H1 (cell line): Measurements from ENCODE around the gene OXNAD1. TPM values are rescaled to one million over a fixed set of nuclear protein-coding genes. Genes with fewer than 3 reads are reported as not detected.

Experiments
- CTCF ChIA-PET: fragments of 300-600 bp; sonication (Branson Sonifier 250); formaldehyde crosslinking; loops from one replicate; lab custom pipeline; 2021; ENCODE audit not compliant: partially characterized antibody; lab: Charles Lee
- POLR2A ChIA-PET: fragments of 300-600 bp; sonication (Branson Sonifier 250); formaldehyde crosslinking; loops from one replicate; lab custom pipeline; 2021; ENCODE audit warnings: inconsistent platforms; ENCODE audit not compliant: partially characterized antibody; lab: Charles Lee
- DNase-seq, 2 experiments: peaks; one replicate each; pipeline versions ENCODE4 v3.0.0 to v3.0.0-alpha.2; 2010 to 2022; ENCODE audit warnings: low spot score in 2 of 2, low read depth in 1 of 2, mixed read lengths in 1 of 2
- FAIRE-seq: peaks from 2 replicates; lab custom pipeline; 2011; peaks lifted over from hg19 to GRCh38; lab: Jason Lieb, UNC
- H2AFZ ChIP-seq: 2 replicates; pipeline ENCODE4 v1.8.1; 2012; ENCODE audit warnings: low read length, inconsistent platforms
- H2AK5ac ChIP-seq: 2 replicates; pipeline ENCODE4 v1.6.1; 2013; ENCODE audit warnings: low read depth, low read length
- H2BK120ac ChIP-seq: replicated peaks from 2 replicates; pipeline ENCODE3; 2013; ENCODE audit warnings: low read depth, low read length, inconsistent platforms
- H2BK12ac ChIP-seq: 2 replicates; pipeline ENCODE4 v1.6.1; 2013; ENCODE audit warnings: low read depth, low read length
- H2BK15ac ChIP-seq: 2 replicates; pipeline ENCODE4 v1.6.1; 2013; ENCODE audit warnings: low read length
- H2BK20ac ChIP-seq: 2 replicates; pipeline ENCODE4 v1.6.1; 2013; ENCODE audit warnings: low read length
- H2BK5ac ChIP-seq: 2 replicates; pipeline ENCODE4 v1.6.1; 2013; ENCODE audit warnings: low read depth, low read length
- H3K14ac ChIP-seq: 2 replicates; pipeline ENCODE4 v1.6.1; 2013; ENCODE audit warnings: inconsistent platforms; ENCODE audit not compliant: insufficient read length
- H3K18ac ChIP-seq: 2 replicates; pipeline ENCODE4 v1.6.1; 2013; ENCODE audit warnings: low read length; ENCODE audit errors: extremely low read depth
- H3K23ac ChIP-seq: 2 replicates; pipeline ENCODE4 v1.6.1; 2013; ENCODE audit warnings: inconsistent platforms; ENCODE audit not compliant: insufficient read length
- H3K23me2 ChIP-seq: 2 replicates; pipeline ENCODE4 v1.6.1; 2013; ENCODE audit warnings: low read depth, low read length
- H3K27ac ChIP-seq: 2 replicates; pipeline ENCODE4 v1.6.1; 2011; ENCODE audit warnings: low read depth, low read length, inconsistent platforms
- H3K27me3 ChIP-seq, 4 experiments: replicated peaks in 1 of 4; 1 replicate in 1 of 4; 2 replicates in 3 of 4; pipeline versions ENCODE4 v1.6.1 to v1.8.1; 2011 to 2013; ENCODE audit warnings: low read length in 3 of 4, mild to moderate bottlenecking in 3 of 4, inconsistent platforms in 2 of 4, mixed read lengths in 2 of 4, moderate library complexity in 1 of 4; ENCODE audit not compliant: control insufficient read depth in 3 of 4, insufficient read depth in 3 of 4; ENCODE audit errors: extremely low read depth in 1 of 4
- H3K36me3 ChIP-seq, 4 experiments: 2 replicates each; pipeline versions ENCODE4 v1.6.1 to v1.8.1; 2011 to 2013; ENCODE audit warnings: mild to moderate bottlenecking in 4 of 4, low read length in 3 of 4, moderate library complexity in 2 of 4, control low read depth in 1 of 4, inconsistent platforms in 1 of 4; ENCODE audit not compliant: insufficient read depth in 4 of 4, control insufficient read depth in 2 of 4
- H3K4ac ChIP-seq: replicated peaks from 2 replicates; pipeline ENCODE3; 2013; ENCODE audit warnings: low read length, low read depth, mixed read lengths, inconsistent platforms; ENCODE audit not compliant: insufficient read length
- H3K4me1 ChIP-seq, 4 experiments: replicated peaks in 1 of 4; 1 replicate in 1 of 4; 2 replicates in 3 of 4; pipeline versions ENCODE4 v1.6.1 to v1.8.1; 2011 to 2013; ENCODE audit warnings: low read length in 3 of 4, inconsistent platforms in 2 of 4, mixed read lengths in 1 of 4; ENCODE audit not compliant: insufficient read depth in 4 of 4, control insufficient read depth in 3 of 4
- H3K4me2 ChIP-seq, 2 experiments: 2 replicates each; pipeline versions ENCODE4 v1.6.1 to v1.8.1; 2011 to 2013; ENCODE audit warnings: low read depth in 2 of 2, low read length in 2 of 2, control low read depth in 1 of 2, inconsistent platforms in 1 of 2, mild to moderate bottlenecking in 1 of 2; ENCODE audit not compliant: insufficient read depth in 1 of 2
- H3K4me3 ChIP-seq, 4 experiments: fragments of 200-600, 300-600 bp in 1 of 4; sonication (generic), shearing (Covaris generic), sonication (Bioruptor Twin) in 1 of 4; 2 replicates each; pipeline versions ENCODE4 v1.5.1 to v1.8.1; 2011 to 2016; ENCODE audit warnings: low read length in 4 of 4, low read depth in 3 of 4, control low read depth in 2 of 4, inconsistent platforms in 2 of 4, mild to moderate bottlenecking in 2 of 4, mixed read lengths in 1 of 4, moderate library complexity in 1 of 4; ENCODE audit not compliant: insufficient read depth in 2 of 4; ENCODE audit errors: extremely low read depth in 1 of 4
- H3K56ac ChIP-seq: replicated peaks from 2 replicates; pipeline ENCODE3; 2013; ENCODE audit warnings: low read depth, mild to moderate bottlenecking, mixed read lengths, low read length, inconsistent platforms; ENCODE audit not compliant: insufficient read length
- H3K79me1 ChIP-seq: 2 replicates; pipeline ENCODE4 v1.6.1; 2013; ENCODE audit warnings: low read depth, low read length, control low read depth
- H3K79me2 ChIP-seq, 2 experiments: 2 replicates each; pipeline versions ENCODE4 v1.6.1 to v1.8.1; 2012 to 2013; ENCODE audit warnings: low read length in 2 of 2, mild to moderate bottlenecking in 2 of 2, inconsistent platforms in 1 of 2; ENCODE audit not compliant: insufficient read depth in 2 of 2, control insufficient read depth in 1 of 2
- H3K9ac ChIP-seq, 4 experiments: replicated peaks in 1 of 4; 1 replicate in 1 of 4; 2 replicates in 3 of 4; pipeline versions ENCODE4 v1.6.1 to v1.8.1; 2011 to 2013; ENCODE audit warnings: low read depth in 3 of 4, low read length in 3 of 4, control low read depth in 2 of 4, mild to moderate bottlenecking in 2 of 4, moderate library complexity in 2 of 4, inconsistent platforms in 1 of 4; ENCODE audit errors: extremely low read depth in 1 of 4
- H3K9me3 ChIP-seq, 2 experiments: 2 replicates each; pipeline versions ENCODE4 v1.6.1 to v1.8.1; 2012 to 2013; ENCODE audit warnings: mild to moderate bottlenecking in 2 of 2, moderate library complexity in 2 of 2, control low read depth in 1 of 2, inconsistent platforms in 1 of 2, low read depth in 1 of 2, low read length in 1 of 2, mixed read lengths in 1 of 2; ENCODE audit not compliant: insufficient read depth in 2 of 2
- H4K20me1 ChIP-seq, 2 experiments: replicated peaks in 1 of 2; 2 replicates each; pipeline versions ENCODE3 to v1.8.1; 2011 to 2013; ENCODE audit warnings: inconsistent platforms in 2 of 2, low read length in 2 of 2, mild to moderate bottlenecking in 1 of 2; ENCODE audit not compliant: insufficient read depth in 2 of 2, control insufficient read depth in 1 of 2
- H4K5ac ChIP-seq: 2 replicates; pipeline ENCODE4 v1.6.1; 2013; ENCODE audit warnings: low read length, low read depth, mixed read lengths, inconsistent platforms; ENCODE audit not compliant: insufficient read length
- H4K8ac ChIP-seq: 2 replicates; pipeline ENCODE4 v1.8.0; 2013; ENCODE audit warnings: mild to moderate bottlenecking, moderate library complexity, low read length, inconsistent platforms; ENCODE audit not compliant: insufficient read depth; ENCODE audit errors: extremely low read depth
- H4K91ac ChIP-seq: replicated peaks from 2 replicates; pipeline ENCODE3; 2013; ENCODE audit warnings: low read length, mixed read lengths, inconsistent platforms; ENCODE audit not compliant: insufficient read length
- BRCA1 ChIP-seq: IDR thresholded peaks from 2 replicates; pipeline ENCODE4 v1.6.1; 2012; ENCODE audit warnings: low read depth, low read length, improper control_type of control experiment
- KDM4A ChIP-seq: IDR thresholded peaks from one replicate; pipeline ENCODE4 v1.7.1; 2012; ENCODE audit warnings: low read depth, mild to moderate bottlenecking, moderate library complexity, low read length, inconsistent platforms; ENCODE audit not compliant: severe bottlenecking
- PHF8 ChIP-seq: fragments of 200-600 bp; sonication (generic); conservative IDR thresholded peaks from 2 replicates; pipeline ENCODE4 v1.7.1; 2012; ENCODE audit warnings: low read depth, mild to moderate bottlenecking, inconsistent platforms, low read length, moderate library complexity
- POLR2A ChIP-seq, 2 experiments: IDR thresholded peaks; 1 replicate in 1 of 2; 2 replicates in 1 of 2; pipeline ENCODE4 v1.6.1; 2011; ENCODE audit warnings: low read depth in 2 of 2, low read length in 2 of 2, mild to moderate bottlenecking in 2 of 2; ENCODE audit errors: control extremely low read depth in 1 of 2
- RBBP5 ChIP-seq: IDR thresholded peaks from 2 replicates; pipeline ENCODE4 v1.7.1; 2012; ENCODE audit warnings: low read depth, mild to moderate bottlenecking, inconsistent platforms, low read length, moderate library complexity, borderline replicate concordance
- SP1 ChIP-seq: IDR thresholded peaks from 2 replicates; pipeline ENCODE4 v1.6.1; 2011; ENCODE audit warnings: low read depth, low read length
- SP2 ChIP-seq: IDR thresholded peaks from 2 replicates; pipeline ENCODE4 v1.6.1; 2012; ENCODE audit warnings: mild to moderate bottlenecking, low read length, inconsistent platforms
- TAF7 ChIP-seq: optimal IDR thresholded peaks from 2 replicates; pipeline ENCODE3; 2011; ENCODE audit warnings: low read depth, mild to moderate bottlenecking, inconsistent platforms, low read length, moderate library complexity, borderline replicate concordance
- ZNF274 ChIP-seq: IDR thresholded peaks from 2 replicates; pipeline ENCODE4 v1.7.0; 2012; ENCODE audit warnings: low read length, borderline replicate concordance; ENCODE audit errors: extremely low read depth
- WGBS, 2 experiments: shearing (Covaris generic) in 1 of 2; methylation state at CpG; one replicate each; pipeline versions ENCODE4 v1.1.6 to v1.1.7; 2013 to 2015; ENCODE audit warnings: low lambda C conversion rate in 2 of 2, mixed read lengths in 2 of 2, inconsistent platforms in 1 of 2, low coverage in 1 of 2, missing lambda C conversion rate in 1 of 2; ENCODE audit not compliant: insufficient replicate concordance in 2 of 2, insufficient coverage in 1 of 2, insufficient read length in 1 of 2; ENCODE audit errors: extremely low coverage in 1 of 2, missing lambda C conversion rate in 1 of 2; 5-methylcytosine and 5-hydroxymethylcytosine counted together
- polyA plus RNA-seq, 7 experiments: library from polyadenylated mRNA; depleted of rRNA in 3 of 7; stranded (reverse) in 5 of 7; unstranded in 2 of 7; fragments of >200 nt in 5 of 7; fragments of 200-250 nt in 2 of 7; gene quantifications; 1 replicate in 5 of 7; 2 replicates in 1 of 7; 4 replicates in 1 of 7; pipeline versions ENCODE4 v1.2.1 to v1.2.3, GENCODE V29; 2011 to 2013; ENCODE audit warnings: missing spikeins in 2 of 7, mixed read lengths in 2 of 7
- total RNA-seq: library from RNA; stranded (reverse); fragmentation: NEBNext Ultra II Directional; extraction: Animal tissue kit (Norgen Biotek cat#: 25700); gene quantifications from 2 replicates; pipeline ENCODE4 v1.2.1, GENCODE V29; 2021
- TF ChIP-seq, protein P1 (sequence below): IDR thresholded peaks from 2 replicates; pipeline ENCODE4 v1.6.1; 2011; ENCODE audit warnings: low read depth, mild to moderate bottlenecking, low read length; ENCODE audit not compliant: insufficient read depth

The OXNAD1 gene
- total and polyA plus RNA-seq, 2 of the 8 experiments (the other 6 are each of a cell fraction or from before 2014, with no cell fraction given): 14.9 to 24.8 TPM

DNA sequence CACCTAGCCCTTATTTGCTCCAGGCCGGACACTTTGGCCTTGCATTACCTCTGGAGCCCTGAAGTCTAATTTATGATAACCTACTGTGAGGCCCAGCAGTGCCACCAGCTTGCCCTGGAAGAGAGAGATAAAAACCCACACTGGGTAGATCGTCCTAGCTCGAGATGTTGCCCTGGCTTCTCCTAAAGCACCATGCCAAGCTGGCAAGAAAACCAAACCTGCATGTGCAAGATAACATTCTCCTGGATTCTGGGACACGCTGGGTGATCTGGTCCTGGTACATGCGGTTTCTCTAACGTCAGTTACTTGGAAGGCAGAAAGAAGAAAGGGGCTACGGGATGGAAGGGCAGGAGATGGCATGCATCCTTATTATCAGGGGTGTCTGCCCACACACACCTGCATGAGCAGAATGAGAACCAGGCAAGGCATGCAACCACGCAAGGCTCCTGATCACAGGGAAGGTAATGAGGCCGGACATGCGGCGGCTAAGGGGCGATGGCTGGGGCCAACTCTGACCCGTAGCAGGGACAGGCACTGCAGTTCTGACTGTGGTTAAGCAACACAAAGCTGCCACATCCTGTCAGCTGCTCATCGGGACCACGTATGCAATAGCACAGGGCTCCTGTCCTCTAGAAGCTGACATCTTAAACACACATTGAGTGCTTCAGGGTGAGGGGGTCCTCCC is 73.0 kb downstream of the OXNAD1 start:
- no peak overlapping the region for H3K23ac ChIP-seq
- no peak overlapping the region for H2AK5ac ChIP-seq
- peaks cover 0 to 3% (median 1%) of the 10 kb centered on the region in 4 experiments; a peak in 2 of 8 replicates for H3K36me3 ChIP-seq
- no peaks in the 10 kb centered on the region for H3K79me1 ChIP-seq
- 92% methylated on average over 15 of the region's 15 CpGs; no CpG with 5 or more reads in 1 of the 2 experiments for WGBS, 2 experiments
- H3K56ac ChIP-seq: no peak overlapping the region
- no peaks in the 10 kb centered on the region for H4K20me1 ChIP-seq
- no peak overlapping the region for H3K4me2 ChIP-seq
- no peak for TF ChIP-seq BRCA1
- TF ChIP-seq, protein P1, sequence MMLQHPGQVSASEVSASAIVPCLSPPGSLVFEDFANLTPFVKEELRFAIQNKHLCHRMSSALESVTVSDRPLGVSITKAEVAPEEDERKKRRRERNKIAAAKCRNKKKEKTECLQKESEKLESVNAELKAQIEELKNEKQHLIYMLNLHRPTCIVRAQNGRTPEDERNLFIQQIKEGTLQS: no peak
- no peak for TF ChIP-seq SP1
- TF ChIP-seq ZNF274: no peak
- TF ChIP-seq PHF8: no peak
- no peak for TF ChIP-seq KDM4A
- TF ChIP-seq SP2: no peak
- TF ChIP-seq POLR2A (IDR thresholded peaks at IDR 0.05; ENCODE audit: control extremely low read depth in 1 of 2, low read depth in 2 of 2, low read length in 2 of 2): no peak
- no peak for TF ChIP-seq TAF7
- TF ChIP-seq RBBP5: no peak
- H2AFZ ChIP-seq: no peak overlapping the region
- no peaks in the 10 kb centered on the region for H3K79me2 ChIP-seq
- H2BK15ac ChIP-seq: no peak overlapping the region
- H2BK5ac ChIP-seq: no peak overlapping the region
- no peaks in the 10 kb centered on the region for H3K9me3 ChIP-seq
- no peak overlapping the region for H3K14ac ChIP-seq
- H3K27me3 ChIP-seq: no peaks in the 10 kb centered on the region
- no peak overlapping the region for H2BK12ac ChIP-seq
- H3K4me3 ChIP-seq: no peak overlapping the region
- CTCF ChIA-PET: interaction anchor here (1.0 to 2.5 kb wide), 4 partner anchors 19 to 69 kb away, joined by 3 to 9 read pairs (median 3); no protein-coding TSS in a partner anchor
- H2BK20ac ChIP-seq: no peak overlapping the region
- FAIRE-seq (no peak), DNase-seq (no peak)
- no peaks in the 10 kb centered on the region; a peak in 2 of 7 replicates for H3K4me1 ChIP-seq
- no peak overlapping the region for H2BK120ac ChIP-seq
- no peak overlapping the region; a peak in 1 of 7 replicates for H3K9ac ChIP-seq
- no peak overlapping the region for H3K27ac ChIP-seq
- H3K4ac ChIP-seq: no peak overlapping the region
- POLR2A ChIA-PET: interaction anchor here (0.6 to 1.3 kb wide), 2 partner anchors 9 to 69 kb away, joined by 3 read pairs; no protein-coding TSS in a partner anchor
- H3K23me2 ChIP-seq: no peaks in the 10 kb centered on the region
- no peak overlapping the region for H4K91ac ChIP-seq
- H4K8ac ChIP-seq: no peak overlapping the region
- no peak overlapping the region for H3K18ac ChIP-seq
- no peak overlapping the region for H4K5ac ChIP-seq
